GM12878 (cell line): ENCODE results near the gene MAGI1. TPM values are rescaled to one million over a fixed set of nuclear protein-coding genes. Genes with fewer than 3 reads are reported as not detected.

ENCODE experiments used
- ATAC-seq: fragments of 200-7000 bp; cut with Tn5 transposase; 3 replicates; pipeline ENCODE4 v1.9.1; 2020; ENCODE audit warnings: mild to moderate bottlenecking, moderate library complexity
- BruUV-seq: library from RNA; stranded (reverse); fragments of 400-500 nt; replicated peaks from 2 replicates; lab custom pipeline; 2021; lab: Mats Ljungman, UMichigan
- CTCF ChIA-PET: fragments of 300-600 bp; sonication (Branson Sonifier 250); formaldehyde crosslinking; extraction: SDS; loops from one replicate; lab custom pipeline; 2021; ENCODE audit warnings: inconsistent platforms; lab: Yijun Ruan, JAX
- POLR2A ChIA-PET: fragments of 350-600 bp; formaldehyde crosslinking; extraction: SDS; loops from one replicate; lab custom pipeline; 2021; ENCODE audit warnings: inconsistent platforms; lab: Charles Lee
- RAD21 ChIA-PET: fragments of 300-600 bp; sonication (Branson Sonifier 250); formaldehyde crosslinking; loops from one replicate; lab custom pipeline; 2023; ENCODE audit warnings: antibody characterized with exemption; ENCODE audit not compliant: unreplicated experiment; lab: Charles Lee
- SMC1A ChIA-PET: fragments of 300-600 bp; sonication (Branson Sonifier 250); formaldehyde crosslinking; loops from one replicate; lab custom pipeline; 2023; ENCODE audit not compliant: unreplicated experiment, uncharacterized antibody; lab: Charles Lee
- DNase-seq: peaks from one replicate; pipeline ENCODE4 v3.0.0-alpha.2; 2011; ENCODE audit warnings: low read depth, low spot score
- FAIRE-seq: peaks from 3 replicates; lab custom pipeline; 2011; peaks lifted over from hg19 to GRCh38; lab: Jason Lieb, UNC
- H2AFZ ChIP-seq: 2 replicates; pipeline ENCODE4 v1.6.0; 2011; ENCODE audit warnings: low read depth, low read length, control low read depth; ENCODE audit not compliant: control insufficient read depth
- H3K27ac ChIP-seq: 2 replicates; pipeline ENCODE4 v1.5.1; 2011; ENCODE audit warnings: control low read depth; ENCODE audit not compliant: control insufficient read depth, insufficient read depth
- H3K27me3 ChIP-seq, 2 experiments: replicated peaks in 1 of 2; 2 replicates each; pipeline versions ENCODE4 v1.6.0 to v1.6.1; 2011; ENCODE audit warnings: low read length in 1 of 2; ENCODE audit not compliant: control insufficient read depth in 2 of 2, insufficient read depth in 2 of 2
- H3K36me3 ChIP-seq, 2 experiments: 2 replicates each; pipeline ENCODE4 v1.5.1; 2011; ENCODE audit warnings: low read length in 1 of 2; ENCODE audit not compliant: control insufficient read depth in 2 of 2, insufficient read depth in 2 of 2
- H3K4me1 ChIP-seq: 2 replicates; pipeline ENCODE4 v1.6.1; 2011; ENCODE audit warnings: mild to moderate bottlenecking, low read length, moderate library complexity, mixed read lengths; ENCODE audit not compliant: control insufficient read depth, insufficient read depth
- H3K4me2 ChIP-seq: 2 replicates; pipeline ENCODE4 v1.6.0; 2011; ENCODE audit warnings: control low read depth; ENCODE audit not compliant: control insufficient read depth, insufficient read depth
- H3K4me3 ChIP-seq: fragments of 200-600 bp; sonication (generic); 2 replicates; pipeline ENCODE4 v1.5.1; 2016
- H3K79me2 ChIP-seq: 2 replicates; pipeline ENCODE4 v1.6.0; 2011; ENCODE audit warnings: low read length; ENCODE audit not compliant: control insufficient read depth, insufficient read depth
- H3K9ac ChIP-seq: 2 replicates; pipeline ENCODE4 v1.8.0; 2011; ENCODE audit warnings: low read length, control low read depth, mixed read lengths; ENCODE audit not compliant: control insufficient read depth, insufficient read depth
- H3K9me3 ChIP-seq: replicated peaks from 3 replicates; pipeline ENCODE4 v1.5.1; 2011; ENCODE audit warnings: mild to moderate bottlenecking, low read length; ENCODE audit not compliant: control insufficient read depth, insufficient read depth
- H4K20me1 ChIP-seq: 2 replicates; pipeline ENCODE4 v1.6.0; 2011; ENCODE audit not compliant: control insufficient read depth, insufficient read depth
- BRCA1 ChIP-seq: IDR thresholded peaks from 2 replicates; pipeline ENCODE4 v1.6.1; 2011; ENCODE audit warnings: low read depth, low read length, improper control_type of control experiment
- CBX3 ChIP-seq: fragments of 200-600 bp; sonication (generic); IDR thresholded peaks from 2 replicates; pipeline ENCODE4 v1.6.1; 2016; ENCODE audit warnings: low read depth, borderline replicate concordance
- CHD1 ChIP-seq: IDR thresholded peaks from 2 replicates; pipeline ENCODE4 v1.6.1; 2012; ENCODE audit warnings: low read depth, low read length, improper control_type of control experiment
- EGR1 ChIP-seq, 2 experiments: IDR thresholded peaks; 1 replicate in 1 of 2; 2 replicates in 1 of 2; pipeline ENCODE4 v1.6.1; 2011 to 2012; ENCODE audit warnings: low read depth in 2 of 2, low read length in 2 of 2, borderline replicate concordance in 1 of 2, mild to moderate bottlenecking in 1 of 2, moderate library complexity in 1 of 2
- MXI1 ChIP-seq: fragments of 150-350 bp; IDR thresholded peaks from 2 replicates; pipeline ENCODE4 v1.6.1; 2011; ENCODE audit warnings: low read depth, mild to moderate bottlenecking, inconsistent platforms, low read length, improper control_type of control experiment
- MYC ChIP-seq: IDR thresholded peaks from 2 replicates; pipeline ENCODE4 v1.6.1; 2011; ENCODE audit warnings: mild to moderate bottlenecking, low read length, moderate library complexity, inconsistent platforms; ENCODE audit not compliant: insufficient read depth, insufficient replicate concordance, insufficient read length, severe bottlenecking
- NBN ChIP-seq: fragments of 450-650 bp; IDR thresholded peaks from 2 replicates; pipeline ENCODE4 v1.6.1; 2016
- NR2C1 ChIP-seq: fragments of 450-650 bp; IDR thresholded peaks from 2 replicates; pipeline ENCODE4 v1.6.1; 2017; ENCODE audit warnings: antibody characterized with exemption, mild to moderate bottlenecking, moderate library complexity
- NR2C2 ChIP-seq: IDR thresholded peaks from 2 replicates; pipeline ENCODE4 v1.6.1; 2011; ENCODE audit warnings: borderline replicate concordance, low read depth; ENCODE audit not compliant: control insufficient read depth, insufficient read length
- PAX5 ChIP-seq: IDR thresholded peaks from 2 replicates; pipeline ENCODE4 v1.6.1; 2011; ENCODE audit warnings: low read depth, low read length, borderline replicate concordance
- RBBP5 ChIP-seq: fragments of 200-600 bp; sonication (generic); conservative IDR thresholded peaks from 2 replicates; pipeline ENCODE4 v1.6.1; 2016
- RELA ChIP-seq: fragments of 450-650 bp; IDR thresholded peaks from 2 replicates; pipeline ENCODE4 v1.8.0; 2014; ENCODE audit warnings: borderline replicate concordance; ENCODE audit not compliant: partially characterized antibody
- SRF ChIP-seq, 2 experiments: IDR thresholded peaks; 2 replicates each; pipeline ENCODE4 v1.6.1; 2011; ENCODE audit warnings: low read depth in 2 of 2, low read length in 2 of 2, mild to moderate bottlenecking in 1 of 2, moderate library complexity in 1 of 2
- YBX1 ChIP-seq: fragments of 450-650 bp; IDR thresholded peaks from 2 replicates; pipeline ENCODE4 v1.6.1; 2016; ENCODE audit warnings: antibody characterized with exemption
- ZNF622 ChIP-seq: fragments of 450-650 bp; IDR thresholded peaks from 2 replicates; pipeline ENCODE4 v1.6.1; 2017; ENCODE audit warnings: mild to moderate bottlenecking, inconsistent platforms
- WGBS: methylation state at CpG from one replicate; pipeline ENCODE4 v1.1.6; 2016; ENCODE audit warnings: low lambda C conversion rate; ENCODE audit not compliant: insufficient replicate concordance, insufficient coverage; ENCODE audit errors: missing lambda C conversion rate; 5-methylcytosine and 5-hydroxymethylcytosine counted together
- in situ Hi-C: fragments of 300-500 bp; cut with MboI; formaldehyde crosslinking; loops from 9 replicates; pipeline ENCODE4 v1.14.3; 2018; ENCODE audit warnings: mixed read lengths
- intact Hi-C: fragments of 100-400 bp; cut with micrococcal nuclease; formaldehyde crosslinking; loops from one replicate; pipeline ENCODE4 v1.14.2; 2022; ENCODE audit not compliant: unreplicated experiment
- polyA plus RNA-seq, 11 experiments: library from polyadenylated mRNA; depleted of rRNA in 4 of 11; unstranded in 6 of 11; stranded (reverse) in 5 of 11; fragments of >200 nt; fragmentation: Nextera tagmentation in 4 of 11; fragmentation: Illumina TruSeq in 1 of 11; extraction: Ambion mirVana in 4 of 11; extraction: Trizol in 1 of 11; gene quantifications; 1 replicate in 1 of 11; 2 replicates in 10 of 11; pipeline versions ENCODE4 v1.2.1 to v1.2.3, GENCODE V29; 2011 to 2016; ENCODE audit warnings: inconsistent platforms in 2 of 11, missing spikeins in 2 of 11, low read depth in 1 of 11
- total RNA-seq, 4 experiments: library from RNA; depleted of rRNA in 3 of 4; stranded (reverse); fragments of >200 nt in 3 of 4; fragmentation: Illumina TruSeq in 1 of 4; extraction: Trizol in 1 of 4; gene quantifications; 2 replicates each; pipeline versions ENCODE4 v1.2.1 to v1.2.3, GENCODE V29; 2013 to 2021

MAGI1 gene
- total and polyA plus RNA-seq, 10 of the 15 experiments (the other 5 are each of a cell fraction or from before 2014, with no cell fraction given) = 0.02 to 3.3 (median 0.29) TPM; not detected in 1

DNA sequence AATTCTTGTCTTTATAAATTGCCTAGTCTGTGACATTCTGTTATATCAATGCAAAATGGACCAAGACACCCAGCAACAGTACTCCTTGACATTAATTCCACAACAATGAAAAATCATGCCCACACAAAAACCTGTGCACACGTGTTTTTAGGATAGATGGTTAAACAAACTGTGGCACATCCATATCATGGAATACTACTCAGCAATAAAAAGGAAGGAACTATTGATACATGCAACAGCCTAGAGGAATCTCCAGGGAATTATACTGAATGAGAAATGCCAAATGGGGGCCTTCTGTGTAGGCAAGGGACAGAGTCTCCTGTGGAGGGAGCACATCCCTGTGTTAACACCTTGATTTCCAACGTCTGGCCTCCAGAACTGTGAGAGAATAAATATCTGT, 388.5 kb downstream of the MAGI1 start:
- ChIA-PET CTCF (no interaction called here), POLR2A (no interaction called here), RAD21 (no interaction called here), SMC1A (no interaction called here)
- intact Hi-C loops = no loop called here
- no TSS peak for BruUV-seq
- WGBS = 9% methylated on average over 2 of the region's 2 CpGs
- H3K9ac ChIP-seq = no peak overlapping the region
- FAIRE-seq (no peak), DNase-seq (no peak), ATAC-seq (no peak)
- H3K79me2 ChIP-seq = no peaks in the 10 kb centered on the region
- H3K9me3 ChIP-seq = no peaks in the 10 kb centered on the region
- no peak for TF ChIP-seq RELA
- TF ChIP-seq BRCA1 = no peak
- no peak for TF ChIP-seq PAX5
- no peak for TF ChIP-seq YBX1
- no peak for TF ChIP-seq NR2C1
- no peak for TF ChIP-seq MXI1
- no peak for TF ChIP-seq SRF (IDR thresholded peaks at IDR 0.05; ENCODE audit: low read depth in 2 of 2, low read length in 2 of 2)
- TF ChIP-seq EGR1 (IDR thresholded peaks at IDR 0.05; ENCODE audit: borderline replicate concordance in 1 of 2, low read depth in 2 of 2, low read length in 2 of 2) = no peak
- TF ChIP-seq MYC = no peak
- TF ChIP-seq RBBP5 = no peak
- no peak for TF ChIP-seq CHD1
- TF ChIP-seq NBN = no peak
- TF ChIP-seq ZNF622 = no peak
- no peak for TF ChIP-seq NR2C2
- TF ChIP-seq CBX3 = no peak
- H3K27me3 ChIP-seq = no peaks in the 10 kb centered on the region
- no peaks in the 10 kb centered on the region for H3K36me3 ChIP-seq
- H3K4me3 ChIP-seq = no peak overlapping the region
- no peaks in the 10 kb centered on the region for H3K4me1 ChIP-seq
- no peak overlapping the region for H3K4me2 ChIP-seq
- no peak overlapping the region for H2AFZ ChIP-seq
- in situ Hi-C loops = no loop called here
- H4K20me1 ChIP-seq = no peaks in the 10 kb centered on the region
- H3K27ac ChIP-seq = no peak overlapping the region
